Stimulated activated naive CD8-positive, alpha-beta T cell treated with anti-CD3 and anti-CD28 coated beads, Interleukin-15, Interleukin-2, amounts not matched to agents 100 ng/mL and 50 ng/mL, for 24 hours (primary cell): Measurements from ENCODE around the gene PTCH1.

Experiments used
- H3K27ac Mint-ChIP-seq: one replicate; pipeline ENCODE4 v1.8.0; 2021; ENCODE audit warnings: mild to moderate bottlenecking, mixed read lengths
- H3K27me3 Mint-ChIP-seq: one replicate; pipeline ENCODE4 v1.8.0; 2021; ENCODE audit warnings: mixed read lengths
- H3K36me3 Mint-ChIP-seq: one replicate; pipeline ENCODE4 v1.8.0; 2021; ENCODE audit warnings: low read depth, mixed read lengths
- H3K4me1 Mint-ChIP-seq: one replicate; pipeline ENCODE4 v1.8.0; 2021; ENCODE audit warnings: low read depth, mixed read lengths
- H3K4me3 Mint-ChIP-seq: one replicate; pipeline ENCODE4 v1.8.0; 2021; ENCODE audit warnings: mild to moderate bottlenecking, mixed read lengths
- H3K9me3 Mint-ChIP-seq: one replicate; pipeline ENCODE4 v1.8.0; 2021; ENCODE audit warnings: mixed read lengths

PTCH1 gene

GRCh38 chr9:95496687-95497086, 20.1 kb downstream of the PTCH1 start:
- H3K4me1 Mint-ChIP-seq = peaks cover 70% of the 10 kb centered on the region

GRCh38 chr9:95495961-95496360, 20.8 kb downstream of the PTCH1 start:
- Mint-ChIP-seq H3K4me1 (peaks cover 72% of the 10 kb centered on the region), H3K36me3 (no peaks in the 10 kb centered on the region), H3K27ac (no peak overlapping the region), H3K4me3 (no peak overlapping the region), H3K9me3 (no peaks in the 10 kb centered on the region), H3K27me3 (no peaks in the 10 kb centered on the region)

More at GRCh38 chr9:95496687-95497086, 20.1 kb downstream of the PTCH1 start:
- Mint-ChIP-seq H3K36me3 (no peaks in the 10 kb centered on the region), H3K27me3 (no peaks in the 10 kb centered on the region), H3K27ac (no peak overlapping the region), H3K4me3 (no peak overlapping the region), H3K9me3 (no peaks in the 10 kb centered on the region)

GRCh38 chr9:95495529-95495928, 21.2 kb downstream of the PTCH1 start:
- Mint-ChIP-seq H3K27ac (no peak overlapping the region), H3K27me3 (no peaks in the 10 kb centered on the region), H3K4me3 (no peak overlapping the region), H3K9me3 (no peaks in the 10 kb centered on the region), H3K4me1 (peaks cover 72% of the 10 kb centered on the region), H3K36me3 (no peaks in the 10 kb centered on the region)

GRCh38 chr9:95494416-95495371, 22.1 kb downstream of the PTCH1 start:
- Mint-ChIP-seq H3K27me3 (no peaks in the 10 kb centered on the region), H3K4me1 (peaks cover 72% of the 10 kb centered on the region), H3K9me3 (no peaks in the 10 kb centered on the region), H3K27ac (peak overlapping the region; percentile 91), H3K4me3 (peak overlapping the region; percentile 81), H3K36me3 (no peaks in the 10 kb centered on the region)

GRCh38 chr9:95494022-95494415, 22.8 kb downstream of the PTCH1 start:
- Mint-ChIP-seq H3K9me3 (no peaks in the 10 kb centered on the region), H3K4me3 (peak overlapping the region; percentile 81), H3K36me3 (no peaks in the 10 kb centered on the region), H3K4me1 (peaks cover 70% of the 10 kb centered on the region), H3K27me3 (no peaks in the 10 kb centered on the region), H3K27ac (peak overlapping the region; percentile 91)

DNA sequence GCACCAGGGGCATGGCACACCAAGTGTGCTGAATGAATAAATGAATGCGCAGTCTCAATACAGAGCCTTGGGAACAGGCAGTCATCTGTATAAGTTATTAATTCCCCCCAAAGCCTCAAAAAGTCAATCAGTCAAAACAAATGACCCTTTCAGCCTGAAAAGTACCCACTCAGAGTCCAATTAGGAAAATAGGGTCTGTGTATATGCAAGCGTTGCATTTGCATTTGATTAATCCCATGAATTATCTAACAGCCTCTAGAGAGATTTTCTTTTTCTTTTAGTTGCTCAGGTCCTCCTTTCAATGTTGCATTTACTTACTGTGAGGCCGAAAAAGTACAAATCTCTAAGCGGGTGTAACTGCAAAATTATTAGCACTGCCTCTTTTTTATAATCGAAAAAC, 23.4 kb downstream of the PTCH1 start:
- H3K4me1 Mint-ChIP-seq = peaks cover 67% of the 10 kb centered on the region
- no peaks in the 10 kb centered on the region for H3K9me3 Mint-ChIP-seq
- H3K27ac Mint-ChIP-seq = no peak overlapping the region
- no peaks in the 10 kb centered on the region for H3K36me3 Mint-ChIP-seq
- H3K4me3 Mint-ChIP-seq = no peak overlapping the region
- no peaks in the 10 kb centered on the region for H3K27me3 Mint-ChIP-seq

DNA sequence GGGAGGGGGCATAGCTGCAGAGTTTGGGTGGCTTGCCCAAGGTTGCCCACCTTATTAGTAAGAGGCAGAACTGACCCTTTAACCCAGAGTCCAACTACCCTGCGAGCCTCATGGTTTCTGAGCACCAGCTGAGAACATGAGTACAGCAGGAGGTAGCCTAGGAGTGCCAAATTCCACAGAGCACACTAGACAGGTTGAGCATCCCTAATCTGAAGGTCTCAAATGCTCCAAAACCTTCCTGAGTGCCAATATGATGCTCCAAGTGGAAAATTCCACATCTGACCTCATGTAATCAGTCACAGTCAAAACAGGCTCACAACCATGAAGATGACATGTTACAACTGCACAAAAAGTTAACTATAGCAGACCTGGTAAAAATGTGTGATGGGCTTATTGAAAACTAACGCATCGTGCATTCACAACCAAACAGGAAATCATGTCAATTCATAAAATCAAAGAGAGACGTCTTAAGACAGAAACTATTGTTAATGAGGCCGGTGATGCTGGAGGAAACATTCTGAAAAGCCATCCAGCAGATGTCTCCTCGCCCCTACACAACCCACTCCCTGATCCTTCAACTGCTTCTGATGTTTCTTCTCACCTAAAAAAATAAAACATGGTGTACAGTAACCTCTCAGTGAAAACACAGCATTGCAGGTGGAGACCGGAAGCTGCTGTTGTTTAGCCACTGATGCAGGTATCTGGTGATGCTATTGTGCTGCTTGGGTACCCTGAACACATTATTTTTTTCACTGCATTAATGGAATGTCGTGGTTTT, 25.0 kb downstream of the PTCH1 start:
- H3K27ac Mint-ChIP-seq = no peak overlapping the region
- H3K27me3 Mint-ChIP-seq = no peaks in the 10 kb centered on the region
- no peaks in the 10 kb centered on the region for H3K36me3 Mint-ChIP-seq
- no peaks in the 10 kb centered on the region for H3K9me3 Mint-ChIP-seq
- peaks cover 52% of the 10 kb centered on the region for H3K4me1 Mint-ChIP-seq
- H3K4me3 Mint-ChIP-seq = no peak overlapping the region

GRCh38 chr9:95488954-95489353, 27.8 kb downstream of the PTCH1 start:
- Mint-ChIP-seq H3K36me3 (no peaks in the 10 kb centered on the region), H3K27ac (no peak overlapping the region), H3K4me1 (peaks cover 33% of the 10 kb centered on the region)

DNA sequence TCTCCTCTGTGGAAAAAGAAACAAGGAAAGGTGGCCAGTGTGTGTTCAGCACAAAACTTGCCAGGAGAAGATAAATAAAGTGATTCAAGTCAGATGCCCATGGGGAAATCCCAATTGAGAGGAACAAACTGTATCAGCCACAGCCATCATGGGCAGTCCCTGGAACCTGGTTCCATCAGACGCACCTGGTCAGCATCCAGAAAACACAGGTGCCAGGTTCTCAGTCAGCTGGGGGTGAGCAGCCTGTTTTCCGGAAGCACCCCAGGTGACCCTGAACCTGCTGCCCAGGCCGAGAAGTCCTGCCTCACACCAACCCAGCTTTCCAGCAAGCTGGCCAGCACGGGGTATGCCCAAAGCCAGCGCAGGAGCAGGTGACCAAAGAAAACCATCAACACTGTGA, 30.5 kb downstream of the PTCH1 start:
- Mint-ChIP-seq H3K27ac (no peak overlapping the region), H3K4me1 (peaks cover 14% of the 10 kb centered on the region), H3K4me3 (no peak overlapping the region), H3K36me3 (peaks cover under 1% of the 10 kb centered on the region), H3K27me3 (no peaks in the 10 kb centered on the region), H3K9me3 (no peaks in the 10 kb centered on the region)

More at GRCh38 chr9:95488954-95489353, 27.8 kb downstream of the PTCH1 start:
- no peak overlapping the region for H3K4me3 Mint-ChIP-seq
- no peaks in the 10 kb centered on the region for H3K9me3 Mint-ChIP-seq
- H3K27me3 Mint-ChIP-seq = no peaks in the 10 kb centered on the region

DNA sequence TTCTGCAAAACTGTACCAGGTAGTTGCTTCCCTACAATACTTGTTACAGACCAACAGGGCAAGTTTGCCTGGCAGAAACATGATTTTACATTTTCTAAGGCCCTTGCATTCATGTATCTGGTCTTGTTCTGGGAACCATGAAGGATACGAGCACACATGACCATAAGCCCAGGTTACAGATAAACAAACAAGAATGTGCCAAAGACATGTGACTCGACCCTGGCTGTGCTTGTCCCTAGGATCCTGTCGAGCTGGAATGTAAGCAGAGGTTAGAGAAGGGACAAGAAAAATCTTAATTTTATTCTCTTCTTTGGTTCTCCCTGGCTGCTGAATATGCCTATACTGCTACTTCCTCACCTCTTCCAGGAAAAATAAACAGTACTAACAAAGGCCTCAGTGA, 32.5 kb downstream of the PTCH1 start:
- peaks cover 21% of the 10 kb centered on the region for H3K4me1 Mint-ChIP-seq
- peaks cover 7% of the 10 kb centered on the region for H3K27me3 Mint-ChIP-seq

GRCh38 chr9:95483431-95483830, 33.3 kb downstream of the PTCH1 start:
- no peak overlapping the region for H3K27ac Mint-ChIP-seq
- no peaks in the 10 kb centered on the region for H3K9me3 Mint-ChIP-seq
- peaks cover 7% of the 10 kb centered on the region for H3K27me3 Mint-ChIP-seq
- no peak overlapping the region for H3K4me3 Mint-ChIP-seq
- H3K36me3 Mint-ChIP-seq = peaks cover 14% of the 10 kb centered on the region
- H3K4me1 Mint-ChIP-seq = peaks cover 17% of the 10 kb centered on the region

More for the DNA sequence above, 32.5 kb downstream of the PTCH1 start:
- Mint-ChIP-seq H3K4me3 (no peak overlapping the region), H3K36me3 (peaks cover 14% of the 10 kb centered on the region), H3K27ac (no peak overlapping the region), H3K9me3 (no peaks in the 10 kb centered on the region)

- H3K27ac Mint-ChIP-seq = no peak overlapping the region
- H3K4me1 Mint-ChIP-seq = peaks cover 17% of the 10 kb centered on the region
- peaks cover 17% of the 10 kb centered on the region for H3K36me3 Mint-ChIP-seq
- peaks cover 7% of the 10 kb centered on the region for H3K27me3 Mint-ChIP-seq
- H3K4me3 Mint-ChIP-seq = no peak overlapping the region
- no peaks in the 10 kb centered on the region for H3K9me3 Mint-ChIP-seq
Measured at GRCh38 chr9:95482621-95483020, 34.1 kb downstream of the PTCH1 start.

- peaks cover 19% of the 10 kb centered on the region for H3K36me3 Mint-ChIP-seq
- peaks cover 7% of the 10 kb centered on the region for H3K27me3 Mint-ChIP-seq
- H3K4me1 Mint-ChIP-seq = peaks cover 15% of the 10 kb centered on the region
- no peak overlapping the region for H3K27ac Mint-ChIP-seq
- no peaks in the 10 kb centered on the region for H3K9me3 Mint-ChIP-seq
- no peak overlapping the region for H3K4me3 Mint-ChIP-seq
Measured at GRCh38 chr9:95481000-95481399, 35.8 kb downstream of the PTCH1 start.

GRCh38 chr9:95480346-95480745, 36.4 kb downstream of the PTCH1 start:
- Mint-ChIP-seq H3K9me3 (no peaks in the 10 kb centered on the region), H3K36me3 (peaks cover 19% of the 10 kb centered on the region), H3K27ac (no peak overlapping the region), H3K4me1 (peaks cover 11% of the 10 kb centered on the region), H3K4me3 (no peak overlapping the region), H3K27me3 (peaks cover 7% of the 10 kb centered on the region)

- peaks cover 11% of the 10 kb centered on the region for H3K4me1 Mint-ChIP-seq
- no peak overlapping the region for H3K4me3 Mint-ChIP-seq
- no peak overlapping the region for H3K27ac Mint-ChIP-seq
- peaks cover 26% of the 10 kb centered on the region for H3K36me3 Mint-ChIP-seq
- no peaks in the 10 kb centered on the region for H3K9me3 Mint-ChIP-seq
- H3K27me3 Mint-ChIP-seq = peaks cover 7% of the 10 kb centered on the region
Measured at GRCh38 chr9:95479330-95479729, 37.4 kb downstream of the PTCH1 start.
